Panc1 (cell line): ENCODE measurements around the gene TMEM106A. TPM values are rescaled to one million over a fixed set of nuclear protein-coding genes. Genes with fewer than 3 reads are reported as not detected.
A peak's percentile ranks its signal among the peaks of the same experiment; 100 is the strongest.

Source experiments
- ATAC-seq: fragments of 200-7000 bp; cut with Tn5 transposase; 2 replicates; pipeline ENCODE4 v1.9.1; 2020; ENCODE audit warnings: mild to moderate bottlenecking, moderate library complexity
- BruUV-seq: library from RNA; stranded (reverse); fragments of 400-500 nt; replicated peaks from 2 replicates; lab custom pipeline; 2021; lab: Mats Ljungman, UMichigan
- CTCF ChIA-PET: fragments of 300-600 bp; sonication (Branson Sonifier 250); formaldehyde crosslinking; loops from one replicate; lab custom pipeline; 2022; ENCODE audit warnings: antibody characterized with exemption; lab: Charles Lee
- POLR2A ChIA-PET: fragments of 300-600 bp; sonication (Branson Sonifier 250); formaldehyde crosslinking; loops from one replicate; lab custom pipeline; 2022; ENCODE audit warnings: antibody characterized with exemption; lab: Charles Lee
- DNase-seq: peaks from one replicate; pipeline ENCODE4 v3.0.0-alpha.2; 2010; ENCODE audit warnings: low read depth, low spot score
- H3K27ac ChIP-seq: 2 replicates; pipeline ENCODE4 v1.5.1; 2011; ENCODE audit warnings: mild to moderate bottlenecking, low read length, inconsistent platforms
- H3K27me3 ChIP-seq: fragments of 200-500 bp; sonication (Bioruptor generic); 2 replicates; pipeline ENCODE4 v1.6.0; 2014; ENCODE audit warnings: low read length, inconsistent platforms; ENCODE audit not compliant: control insufficient read depth, insufficient read depth
- H3K36me3 ChIP-seq: fragments of 200-500 bp; sonication (Bioruptor generic); 2 replicates; pipeline ENCODE4 v1.5.1; 2014; ENCODE audit warnings: inconsistent platforms, mild to moderate bottlenecking, low read length, moderate library complexity; ENCODE audit not compliant: control insufficient read depth, insufficient read depth
- H3K4me1 ChIP-seq: 2 replicates; pipeline ENCODE4 v1.5.1; 2011; ENCODE audit warnings: inconsistent platforms, mild to moderate bottlenecking, low read length, moderate library complexity; ENCODE audit not compliant: control insufficient read depth, insufficient read depth
- H3K4me3 ChIP-seq, 2 experiments: 2 replicates each; pipeline ENCODE4 v1.5.1; 2011 to 2012; ENCODE audit warnings: low read depth in 2 of 2, low read length in 2 of 2, mild to moderate bottlenecking in 2 of 2, inconsistent platforms in 1 of 2, moderate library complexity in 1 of 2
- H3K9me3 ChIP-seq: fragments of 200-500 bp; sonication (Bioruptor generic); 2 replicates; pipeline ENCODE4 v1.5.1; 2014; ENCODE audit warnings: low read depth, mild to moderate bottlenecking, inconsistent platforms, low read length, moderate library complexity; ENCODE audit not compliant: control insufficient read depth, insufficient read depth
- POLR2AphosphoS5 ChIP-seq: IDR thresholded peaks from 2 replicates; pipeline ENCODE4 v1.6.1; 2012; ENCODE audit warnings: mild to moderate bottlenecking, low read depth, low read length, moderate library complexity
- SIN3A ChIP-seq: IDR thresholded peaks from 2 replicates; pipeline ENCODE4 v1.6.1; 2012; ENCODE audit warnings: low read depth, mild to moderate bottlenecking, low read length, moderate library complexity, borderline replicate concordance; ENCODE audit not compliant: insufficient read depth
- TCF7L2 ChIP-seq: IDR thresholded peaks from 2 replicates; pipeline ENCODE4 v1.6.1; 2011; ENCODE audit warnings: mild to moderate bottlenecking, low read depth, low read length, inconsistent platforms
- in situ Hi-C: cut with HindIII; loops from 2 replicates; pipeline ENCODE4 v1.10.0; 2016; ENCODE audit warnings: low sequenced_read_pairs, low pct_unique_long_range_greater_than_20kb
- intact Hi-C: fragments of 100-400 bp; cut with micrococcal nuclease; formaldehyde crosslinking; loops from one replicate; pipeline ENCODE4 v1.10.0; 2022; ENCODE audit not compliant: unreplicated experiment
- total RNA-seq: library from RNA; stranded (reverse); gene quantifications from one replicate; pipeline ENCODE4 v1.2.1, GENCODE V29; 2021; ENCODE audit not compliant: unreplicated experiment
- TF ChIP-seq, protein P1 (sequence below), 2 experiments: IDR thresholded peaks; 2 replicates each; pipeline ENCODE4 v1.6.1; 2011 to 2012; ENCODE audit warnings: low read depth in 2 of 2, control low read depth in 1 of 2, low read length in 1 of 2, mild to moderate bottlenecking in 1 of 2, moderate library complexity in 1 of 2; ENCODE audit not compliant: insufficient read depth in 1 of 2
- TF ChIP-seq, protein P2 (sequence below): fragments of 450-650 bp; IDR thresholded peaks from 2 replicates; pipeline ENCODE4 v1.5.1; 2017; ENCODE audit warnings: mild to moderate bottlenecking

TMEM106A gene
- total RNA-seq, 1 experiment from 2014 or later: 3.5 TPM

DNA sequence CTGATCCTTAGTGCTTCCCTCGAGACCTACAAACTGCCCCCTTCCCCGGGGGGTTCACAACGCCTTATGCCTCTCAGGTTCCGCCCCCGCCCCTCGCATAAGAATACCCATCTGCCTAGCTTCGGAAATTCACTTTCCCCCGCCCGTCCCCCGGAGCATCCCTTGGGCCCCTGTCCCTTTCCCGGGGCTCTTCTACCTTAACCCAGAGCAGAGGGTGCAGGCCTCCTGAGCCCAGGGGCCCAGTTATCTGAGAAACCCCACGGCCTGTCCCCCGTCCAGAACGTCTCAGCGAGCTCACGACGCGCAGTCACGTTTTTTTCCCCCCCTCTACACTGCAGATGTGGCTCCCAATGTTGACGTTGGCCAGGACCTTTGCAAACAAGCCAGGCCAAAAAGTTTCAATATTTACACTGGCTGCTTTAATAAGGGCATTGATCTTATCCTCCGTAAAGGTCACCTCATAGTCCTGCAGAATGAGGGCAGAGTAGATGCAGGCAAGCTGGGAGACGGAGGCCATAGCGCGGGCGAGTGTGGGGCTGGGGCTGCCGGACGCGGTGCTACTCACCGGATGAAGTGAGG is 42.0 kb upstream of the TMEM106A start:
- POLR2A ChIA-PET: interaction anchor here (0.6 to 1.4 kb wide), 2 partner anchors 25 to 44 kb away, joined by 3 read pairs; partner anchors contain the start of gene BRCA1

DNA sequence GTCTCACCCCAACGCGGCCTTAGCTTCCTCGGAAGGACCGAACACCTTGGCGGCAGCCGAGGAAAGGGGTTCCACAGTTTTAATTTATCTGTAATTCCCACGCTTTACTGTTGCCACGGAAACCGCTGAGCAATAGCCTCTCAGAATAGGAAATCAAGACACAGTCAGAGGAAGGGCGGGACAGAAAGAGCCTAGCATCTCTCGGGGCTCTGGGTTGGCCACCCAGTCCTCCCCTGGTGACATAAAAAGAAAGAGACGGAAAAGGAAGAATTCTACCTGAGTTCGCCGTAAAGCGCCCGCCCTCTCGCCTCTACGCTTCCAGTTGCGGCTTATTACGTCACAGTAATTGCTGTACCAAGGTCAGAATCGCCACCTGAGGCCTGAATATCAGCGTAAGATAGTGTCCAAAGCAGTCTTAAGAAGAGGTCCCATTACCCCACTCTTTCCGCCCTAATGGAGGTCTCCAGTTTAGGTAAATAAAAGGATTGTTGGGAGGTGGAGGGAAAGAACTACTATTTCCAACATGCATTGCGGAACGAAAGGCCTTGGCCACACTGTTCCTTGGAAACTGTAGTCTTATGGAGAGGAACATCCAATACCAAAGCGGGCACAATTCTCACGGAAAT is 41.4 kb upstream of the TMEM106A start:
- in situ Hi-C loops (no loop called here), intact Hi-C loops (no loop called here)
- POLR2A ChIA-PET: interaction anchor here (1.4 kb wide), 1 partner anchor 45 kb away, joined by 3 read pairs; the partner anchor contains the start of gene BRCA1
- Histone ChIP-seq H3K4me3 (peak overlapping the region; percentile 86 to 92), H3K9me3 (no peaks in the 10 kb centered on the region), H3K36me3 (no peaks in the 10 kb centered on the region; the same call in 1 of the 2 replicates), H3K4me1 (peaks cover 6% of the 10 kb centered on the region; the same call in 1 of the 2 replicates), H3K27me3 (no peaks in the 10 kb centered on the region), H3K27ac (peak overlapping the region; percentile 90)
- TF ChIP-seq POLR2AphosphoS5 (0 out of 2 replicates have a peak, but pooled peaks have one; percentile 24), SIN3A (peak; percentile 90; the same call in 1 of the 2 replicates)
- TF ChIP-seq, protein P1, sequence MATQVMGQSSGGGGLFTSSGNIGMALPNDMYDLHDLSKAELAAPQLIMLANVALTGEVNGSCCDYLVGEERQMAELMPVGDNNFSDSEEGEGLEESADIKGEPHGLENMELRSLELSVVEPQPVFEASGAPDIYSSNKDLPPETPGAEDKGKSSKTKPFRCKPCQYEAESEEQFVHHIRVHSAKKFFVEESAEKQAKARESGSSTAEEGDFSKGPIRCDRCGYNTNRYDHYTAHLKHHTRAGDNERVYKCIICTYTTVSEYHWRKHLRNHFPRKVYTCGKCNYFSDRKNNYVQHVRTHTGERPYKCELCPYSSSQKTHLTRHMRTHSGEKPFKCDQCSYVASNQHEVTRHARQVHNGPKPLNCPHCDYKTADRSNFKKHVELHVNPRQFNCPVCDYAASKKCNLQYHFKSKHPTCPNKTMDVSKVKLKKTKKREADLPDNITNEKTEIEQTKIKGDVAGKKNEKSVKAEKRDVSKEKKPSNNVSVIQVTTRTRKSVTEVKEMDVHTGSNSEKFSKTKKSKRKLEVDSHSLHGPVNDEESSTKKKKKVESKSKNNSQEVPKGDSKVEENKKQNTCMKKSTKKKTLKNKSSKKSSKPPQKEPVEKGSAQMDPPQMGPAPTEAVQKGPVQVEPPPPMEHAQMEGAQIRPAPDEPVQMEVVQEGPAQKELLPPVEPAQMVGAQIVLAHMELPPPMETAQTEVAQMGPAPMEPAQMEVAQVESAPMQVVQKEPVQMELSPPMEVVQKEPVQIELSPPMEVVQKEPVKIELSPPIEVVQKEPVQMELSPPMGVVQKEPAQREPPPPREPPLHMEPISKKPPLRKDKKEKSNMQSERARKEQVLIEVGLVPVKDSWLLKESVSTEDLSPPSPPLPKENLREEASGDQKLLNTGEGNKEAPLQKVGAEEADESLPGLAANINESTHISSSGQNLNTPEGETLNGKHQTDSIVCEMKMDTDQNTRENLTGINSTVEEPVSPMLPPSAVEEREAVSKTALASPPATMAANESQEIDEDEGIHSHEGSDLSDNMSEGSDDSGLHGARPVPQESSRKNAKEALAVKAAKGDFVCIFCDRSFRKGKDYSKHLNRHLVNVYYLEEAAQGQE (IDR thresholded peaks at IDR 0.05; ENCODE audit: insufficient read depth in 1 of 2, low read depth in 2 of 2, low read length in 1 of 2): no peak
- TF ChIP-seq, protein P2, sequence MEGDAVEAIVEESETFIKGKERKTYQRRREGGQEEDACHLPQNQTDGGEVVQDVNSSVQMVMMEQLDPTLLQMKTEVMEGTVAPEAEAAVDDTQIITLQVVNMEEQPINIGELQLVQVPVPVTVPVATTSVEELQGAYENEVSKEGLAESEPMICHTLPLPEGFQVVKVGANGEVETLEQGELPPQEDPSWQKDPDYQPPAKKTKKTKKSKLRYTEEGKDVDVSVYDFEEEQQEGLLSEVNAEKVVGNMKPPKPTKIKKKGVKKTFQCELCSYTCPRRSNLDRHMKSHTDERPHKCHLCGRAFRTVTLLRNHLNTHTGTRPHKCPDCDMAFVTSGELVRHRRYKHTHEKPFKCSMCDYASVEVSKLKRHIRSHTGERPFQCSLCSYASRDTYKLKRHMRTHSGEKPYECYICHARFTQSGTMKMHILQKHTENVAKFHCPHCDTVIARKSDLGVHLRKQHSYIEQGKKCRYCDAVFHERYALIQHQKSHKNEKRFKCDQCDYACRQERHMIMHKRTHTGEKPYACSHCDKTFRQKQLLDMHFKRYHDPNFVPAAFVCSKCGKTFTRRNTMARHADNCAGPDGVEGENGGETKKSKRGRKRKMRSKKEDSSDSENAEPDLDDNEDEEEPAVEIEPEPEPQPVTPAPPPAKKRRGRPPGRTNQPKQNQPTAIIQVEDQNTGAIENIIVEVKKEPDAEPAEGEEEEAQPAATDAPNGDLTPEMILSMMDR: no peak
- BruUV-seq: no TSS peak
- CTCF ChIA-PET: no interaction called here
- DNase-seq: peak; percentile 83
- ATAC-seq: peak; percentile 90

More for the DNA sequence above, 42.0 kb upstream of the TMEM106A start:
- H3K36me3 ChIP-seq: no peaks in the 10 kb centered on the region; the same call in 1 of the 2 replicates
- CTCF ChIA-PET: no interaction called here
- H3K4me1 ChIP-seq: peaks cover 6% of the 10 kb centered on the region; the same call in 1 of the 2 replicates
- peak overlapping the region; percentile 86 to 92 for H3K4me3 ChIP-seq
- H3K27ac ChIP-seq: peak overlapping the region; percentile 90
- DNase-seq (no peak), ATAC-seq (peak; percentile 52)
- no peaks in the 10 kb centered on the region for H3K9me3 ChIP-seq
- in situ Hi-C loops (no loop called here), intact Hi-C loops (no loop called here)
- no peak for TF ChIP-seq TCF7L2
- TF ChIP-seq, protein P1 (IDR thresholded peaks at IDR 0.05; ENCODE audit: insufficient read depth in 1 of 2, low read depth in 2 of 2, low read length in 1 of 2): no peak
- no peak for TF ChIP-seq POLR2AphosphoS5
- no peak for TF ChIP-seq SIN3A
- TF ChIP-seq, protein P2: no peak
- TSS peak; percentile 82 for BruUV-seq
- H3K27me3 ChIP-seq: no peaks in the 10 kb centered on the region
